ENCODE measurements around the gene KLHL41.

Gene KLHL41

GRCh38 chr2:169546756-169547155, 37.3 kb downstream of the KLHL41 start:
- TF ChIP-seq FOXP2 (optimal IDR thresholded peaks at IDR 0.05; ENCODE audit: borderline replicate concordance, extremely low read depth, extremely low read length, insufficient read depth), result no peak
- no peak for TF ChIP-seq TAF1 (IDR thresholded peaks at IDR 0.05; ENCODE audit: borderline replicate concordance, insufficient read depth, low read length)
- TF ChIP-seq SIN3A (IDR thresholded peaks at IDR 0.05; ENCODE audit: borderline replicate concordance, insufficient read depth, low read length), result no peak
- no peak for TF ChIP-seq POLR2AphosphoS5 (IDR thresholded peaks at IDR 0.05; ENCODE audit: low read depth, low read length)
- TF ChIP-seq REST (IDR thresholded peaks at IDR 0.05; ENCODE audit: insufficient read depth in 1 of 2, low read depth in 2 of 2, low read length in 2 of 2), result no peak

DNA sequence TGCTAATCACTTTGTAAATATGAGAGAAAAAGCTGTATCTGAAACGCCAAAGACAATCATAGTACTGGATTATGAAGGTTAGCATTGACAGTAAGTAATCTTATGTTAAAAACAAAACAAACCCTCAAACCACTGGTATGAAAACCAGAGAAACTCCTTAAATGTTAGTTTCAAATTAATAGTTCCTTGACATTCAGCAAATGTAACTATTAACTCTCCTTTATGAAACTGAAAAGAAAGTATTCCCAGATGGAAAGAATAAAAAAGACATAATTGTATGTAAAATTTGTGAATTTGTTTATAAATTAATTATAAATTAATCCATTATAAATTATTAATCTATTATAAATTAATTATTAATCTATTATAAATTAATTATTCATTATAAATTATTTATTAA, 51.9 kb downstream of the KLHL41 start:
- TF ChIP-seq POLR2AphosphoS5 (IDR thresholded peaks at IDR 0.05; ENCODE audit: low read depth, low read length) (no peak), TAF1 (IDR thresholded peaks at IDR 0.05; ENCODE audit: borderline replicate concordance, insufficient read depth, low read length) (no peak), FOXP2 (optimal IDR thresholded peaks at IDR 0.05; ENCODE audit: borderline replicate concordance, extremely low read depth, extremely low read length, insufficient read depth) (no peak), SIN3A (IDR thresholded peaks at IDR 0.05; ENCODE audit: borderline replicate concordance, insufficient read depth, low read length) (no peak), REST (IDR thresholded peaks at IDR 0.05; ENCODE audit: insufficient read depth in 1 of 2, low read depth in 2 of 2, low read length in 2 of 2) (no peak)

DNA sequence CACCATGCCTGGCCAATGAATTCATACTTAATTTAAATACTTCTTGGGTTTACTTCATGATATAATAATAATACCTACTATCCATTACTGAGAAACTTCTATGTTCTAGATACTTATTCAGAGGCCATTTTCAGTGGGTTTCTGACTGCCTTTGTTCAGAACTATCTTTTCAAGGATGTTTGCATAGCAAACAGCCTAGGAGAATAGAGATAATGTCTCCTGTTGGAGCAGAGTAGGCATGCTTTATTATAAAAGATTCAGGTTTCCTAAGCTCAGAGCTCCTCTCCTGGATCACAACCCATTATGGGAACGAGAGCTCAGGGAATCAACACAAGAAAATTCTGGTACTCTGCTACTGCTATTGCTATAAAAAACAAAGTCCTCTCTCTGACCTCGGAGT, 53.0 kb downstream of the KLHL41 start:
- no peak for TF ChIP-seq POLR2AphosphoS5 (IDR thresholded peaks at IDR 0.05; ENCODE audit: low read depth, low read length)
- no peak for TF ChIP-seq FOXP2 (optimal IDR thresholded peaks at IDR 0.05; ENCODE audit: borderline replicate concordance, extremely low read depth, extremely low read length, insufficient read depth)
- TF ChIP-seq TAF1 (IDR thresholded peaks at IDR 0.05; ENCODE audit: borderline replicate concordance, insufficient read depth, low read length), result no peak
- TF ChIP-seq SIN3A (IDR thresholded peaks at IDR 0.05; ENCODE audit: borderline replicate concordance, insufficient read depth, low read length), result no peak
- no peak for TF ChIP-seq REST (IDR thresholded peaks at IDR 0.05; ENCODE audit: insufficient read depth in 1 of 2, low read depth in 2 of 2, low read length in 2 of 2)

DNA sequence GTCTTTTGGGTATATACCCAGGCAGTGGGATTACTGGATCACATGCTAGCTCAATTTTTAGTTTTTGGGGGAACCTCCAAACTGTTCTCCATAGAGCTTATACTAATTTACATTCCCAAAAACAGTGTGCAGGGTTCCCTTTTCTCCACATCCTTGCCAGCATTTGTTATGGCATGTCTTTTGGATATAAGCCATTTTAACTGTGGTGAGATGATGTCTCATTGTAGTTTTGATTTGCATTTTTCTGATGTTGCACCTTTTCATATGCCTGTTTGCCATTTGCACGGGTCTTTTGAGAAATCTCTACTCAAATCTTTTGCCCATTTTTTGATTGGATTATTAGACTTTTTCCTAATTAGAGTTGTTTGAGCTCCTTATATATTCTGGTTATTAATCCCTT, 56.2 kb downstream of the KLHL41 start:
- no peak for TF ChIP-seq TAF1 (IDR thresholded peaks at IDR 0.05; ENCODE audit: borderline replicate concordance, insufficient read depth, low read length)
- no peak for TF ChIP-seq REST (IDR thresholded peaks at IDR 0.05; ENCODE audit: insufficient read depth in 1 of 2, low read depth in 2 of 2, low read length in 2 of 2)
- TF ChIP-seq POLR2AphosphoS5 (IDR thresholded peaks at IDR 0.05; ENCODE audit: low read depth, low read length), result no peak
- TF ChIP-seq SIN3A (IDR thresholded peaks at IDR 0.05; ENCODE audit: borderline replicate concordance, insufficient read depth, low read length), result no peak

DNA sequence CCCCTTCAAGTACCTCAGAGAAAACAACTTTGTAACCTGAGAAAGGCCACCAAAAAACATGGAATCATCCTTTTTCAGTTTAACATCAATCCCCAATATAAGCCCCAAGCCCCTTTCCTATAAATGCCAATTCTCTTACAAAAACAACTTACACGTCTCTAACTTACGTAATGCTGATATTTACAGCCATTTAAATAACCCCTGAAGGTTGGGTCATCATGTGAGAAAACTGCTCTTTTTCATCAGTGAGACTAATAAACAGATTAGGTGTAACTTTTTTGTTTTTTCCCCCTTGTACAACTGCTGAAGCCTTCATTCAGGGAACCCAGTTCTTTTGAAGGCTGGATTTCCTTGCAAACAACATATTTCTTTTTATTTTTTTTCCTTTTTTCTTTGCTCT, 60.4 kb downstream of the KLHL41 start:
- TF ChIP-seq REST (IDR thresholded peaks at IDR 0.05; ENCODE audit: insufficient read depth in 1 of 2, low read depth in 2 of 2, low read length in 2 of 2), result no peak
- no peak for TF ChIP-seq FOXP2 (optimal IDR thresholded peaks at IDR 0.05; ENCODE audit: borderline replicate concordance, extremely low read depth, extremely low read length, insufficient read depth)
- TF ChIP-seq TAF1 (IDR thresholded peaks at IDR 0.05; ENCODE audit: borderline replicate concordance, insufficient read depth, low read length), result no peak
- no peak for TF ChIP-seq SIN3A (IDR thresholded peaks at IDR 0.05; ENCODE audit: borderline replicate concordance, insufficient read depth, low read length)
- TF ChIP-seq POLR2AphosphoS5 (IDR thresholded peaks at IDR 0.05; ENCODE audit: low read depth, low read length), result no peak

All from PFSK-1 (cell line).